GM10266 (cell line): ENCODE results near the gene TCF7.
A peak's percentile ranks its signal among the peaks of the same experiment; 100 is the strongest.

ENCODE experiments used
- DNase-seq: peaks from one replicate; pipeline ENCODE4 v3.0.0; 2012; ENCODE audit errors: extremely low spot score
- CTCF ChIP-seq: IDR thresholded peaks from 2 replicates; pipeline ENCODE4 v1.5.1; 2012; ENCODE audit warnings: mild to moderate bottlenecking, low read depth; ENCODE audit not compliant: control insufficient read depth, insufficient read depth; ENCODE audit errors: missing control alignments

The TCF7 gene

DNA sequence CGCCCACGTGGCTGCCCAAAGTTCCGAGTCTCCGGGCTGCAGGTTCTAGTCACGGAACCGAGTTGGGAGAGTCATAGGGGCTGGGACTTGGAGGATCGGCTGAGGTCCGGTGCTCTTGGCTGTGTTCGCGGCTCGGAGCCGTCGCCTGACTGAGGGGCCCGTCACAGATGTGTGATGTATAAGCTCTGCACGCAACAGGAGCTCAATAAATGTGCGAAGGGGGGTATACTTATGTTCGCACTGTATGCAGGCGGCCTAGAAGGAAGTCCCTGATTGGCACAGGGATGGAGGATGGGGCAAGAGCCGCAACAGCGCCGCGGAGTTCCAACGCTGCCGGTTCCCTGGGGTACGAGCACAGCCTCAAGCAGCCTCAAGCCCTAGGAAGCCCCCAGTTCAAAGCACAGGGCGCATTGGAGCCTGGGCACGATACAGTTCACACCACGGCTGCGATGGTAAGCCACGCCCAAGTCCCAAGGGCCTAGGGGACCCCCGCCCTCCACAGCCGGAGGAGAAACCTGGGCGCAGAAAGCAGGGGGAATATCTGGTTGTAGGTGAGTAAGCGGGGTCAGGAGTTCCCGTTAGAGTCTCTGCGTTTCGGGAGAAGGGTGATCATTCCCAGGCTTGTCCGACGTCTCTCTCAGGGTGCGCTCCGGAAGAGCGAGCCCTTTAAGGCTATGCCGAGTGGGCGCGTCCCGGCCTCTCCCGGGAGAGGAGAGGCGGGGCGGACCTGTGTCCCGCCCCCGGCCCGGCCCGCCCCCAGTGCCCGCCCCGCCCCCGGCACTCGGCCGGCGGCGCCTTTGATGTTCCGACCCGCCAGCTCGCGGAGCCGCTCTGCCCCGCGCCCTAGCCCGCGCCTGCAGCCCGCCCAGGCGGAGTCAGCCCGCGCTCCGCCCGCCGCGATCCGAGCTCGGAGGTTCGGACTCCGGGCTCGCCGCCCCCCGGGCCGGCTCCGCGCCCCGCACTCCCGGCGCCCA is at the start of gene TCF7:
TCF7 (plus strand) TSS at position 780 of the 974 bp plus-strand sequence. CDS start 226 bp downstream, outside the sequence.
- peak; percentile 96 for DNase-seq
- no peak for TF ChIP-seq CTCF

DNA sequence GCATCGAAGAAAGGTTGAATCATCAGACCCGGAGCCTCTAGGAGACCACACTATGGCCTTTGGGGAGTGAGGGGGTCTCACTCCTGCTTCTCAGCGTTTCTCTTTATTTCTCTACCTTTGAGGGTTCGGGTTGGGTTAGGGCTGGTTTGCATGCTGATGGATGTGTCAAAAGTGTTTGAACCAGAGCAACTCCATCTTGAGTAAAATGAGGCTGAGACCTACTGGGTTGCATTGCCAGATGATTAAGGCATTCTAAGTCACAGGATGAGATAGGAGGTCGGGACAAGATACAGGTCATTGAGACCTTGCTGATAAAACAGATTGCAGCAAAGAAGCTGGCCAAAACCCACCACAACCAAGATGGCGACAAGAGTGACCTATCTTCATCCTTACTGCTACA is 44.9 kb upstream of the TCF7 start:
- TF ChIP-seq CTCF, result no peak
- no peak for DNase-seq

GRCh38 chr5:134070725-134071613 is 43.5 kb upstream of the TCF7 start:
- peak; percentile 51 for DNase-seq
- peak; percentile 24 for TF ChIP-seq CTCF

GRCh38 chr5:134071614-134072207 is 42.8 kb upstream of the TCF7 start:
- DNase-seq, result peak; percentile 54
- TF ChIP-seq CTCF, result no peak

DNA sequence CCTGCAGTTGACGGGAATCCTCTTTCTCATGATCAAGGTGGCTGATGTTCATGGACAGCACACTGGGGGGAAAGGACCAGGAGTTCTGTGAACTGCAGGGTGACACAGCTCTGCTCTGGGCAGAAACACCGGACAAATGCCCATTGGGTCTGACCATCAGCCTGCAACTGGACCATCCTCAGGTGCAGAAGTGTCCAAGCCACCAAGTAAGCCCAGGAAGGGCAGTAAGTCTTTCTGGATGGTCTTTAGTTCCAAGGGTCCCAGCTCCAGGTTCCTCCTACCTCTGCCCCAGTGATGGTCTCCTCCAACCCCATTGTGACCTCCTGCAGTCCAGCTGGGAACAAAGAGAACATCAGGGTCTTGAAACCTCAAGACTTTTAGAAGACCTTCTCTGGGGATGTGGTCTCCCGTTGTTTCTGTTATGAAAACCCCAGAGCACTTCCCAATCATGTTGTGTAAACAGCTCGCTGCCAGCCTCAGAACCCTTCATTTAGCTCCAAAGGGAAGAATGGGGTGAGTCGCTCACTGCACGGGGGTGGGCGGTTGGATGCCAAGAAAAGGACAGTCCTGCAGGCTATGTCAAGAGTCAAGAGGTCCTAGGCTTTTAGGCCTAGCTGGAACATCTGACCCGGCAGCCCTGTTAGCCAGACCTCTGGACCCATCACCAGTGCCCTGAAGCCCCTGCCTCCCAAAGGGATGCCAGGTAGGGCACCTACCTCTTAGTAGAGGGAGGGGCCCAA is 41.8 kb upstream of the TCF7 start:
- no peak for DNase-seq
- no peak for TF ChIP-seq CTCF

- no peak for DNase-seq
- TF ChIP-seq CTCF, result no peak
Observed at GRCh38 chr5:134073404-134073803, 41.1 kb upstream of the TCF7 start.
